GM18519 (cell line): ENCODE measurements around the gene CD99.
A peak's percentile ranks its signal among the peaks of the same experiment; 100 is the strongest.
"Not testable (repeated sequence)": the region's sequence is repeated elsewhere in the genome, so short reads cannot be mapped to it uniquely, and the experiment has no call there.

Experiments used
- ATAC-seq: cut with Tn5 transposase; IDR thresholded peaks from one replicate; pipeline ENCODE4 v1.9.1; 2021; ENCODE audit warnings: mild to moderate bottlenecking, moderate library complexity; ENCODE audit not compliant: unreplicated experiment, low FRiP score

CD99 gene

GRCh38 chrX:2673611-2674010, 17.5 kb upstream of the CD99 start:
- no peak for ATAC-seq

- not testable (repeated sequence) for ATAC-seq
These were observed 15.4 kb upstream of the CD99 start for GRCh38 chrX:2675657-2676200.

GRCh38 chrX:2676794-2677675, 14.1 kb upstream of the CD99 start:
- ATAC-seq, result no peak

- ATAC-seq, result no peak
These were observed 13.3 kb upstream of the CD99 start for GRCh38 chrX:2677764-2678163.

- ATAC-seq, result no peak
These were observed 12.5 kb upstream of the CD99 start for GRCh38 chrX:2678583-2678982.

GRCh38 chrX:2679534-2680485, 11.3 kb upstream of the CD99 start:
- no peak for ATAC-seq

- ATAC-seq, result no peak
These were observed 10.4 kb upstream of the CD99 start for GRCh38 chrX:2680486-2681348.

GRCh38 chrX:2682565-2683177, 8.4 kb upstream of the CD99 start:
- no peak for ATAC-seq

GRCh38 chrX:2684256-2684655, 6.8 kb upstream of the CD99 start:
- no peak for ATAC-seq

GRCh38 chrX:2685886-2686285, 5.2 kb upstream of the CD99 start:
- no peak for ATAC-seq

- ATAC-seq, result no peak
These were observed 1.1 kb upstream of the CD99 start for GRCh38 chrX:2689773-2690666.

- ATAC-seq, result no peak
These were observed 587 bp downstream of the CD99 start for GRCh38 chrX:2691543-2692220.

- ATAC-seq, result no peak
These were observed 1.4 kb downstream of the CD99 start for GRCh38 chrX:2692221-2693112.

GRCh38 chrX:2693113-2694002, 2.3 kb downstream of the CD99 start:
- ATAC-seq, result no peak

GRCh38 chrX:2694914-2695267, 3.8 kb downstream of the CD99 start:
- no peak for ATAC-seq

- peak; percentile 95 for ATAC-seq
These were observed 5.7 kb downstream of the CD99 start for GRCh38 chrX:2696698-2697215.
